ENCODE results near the gene CPN2. TPM values are rescaled to one million over a fixed set of nuclear protein-coding genes. Genes with fewer than 3 reads are reported as not detected.

The CPN2 gene
- total RNA-seq, 4 donors from 2014 or later = not detected

- DNase-seq = peak in 2 of 3 donors; percentile 18 to 23
- TF ChIP-seq POLR2A (IDR thresholded peaks at IDR 0.05) (no peak), CTCF (IDR thresholded peaks at IDR 0.05) (no peak)
- Histone ChIP-seq H3K27ac (no peak overlapping the region), H3K27me3 (no peaks in the 10 kb centered on the region), H3K9me3 (no peaks in the 10 kb centered on the region), H3K36me3 (no peaks in the 10 kb centered on the region), H3K4me3 (no peak overlapping the region), H3K4me1 (no peaks in the 10 kb centered on the region)
These were observed 31.7 kb upstream of the CPN2 start for GRCh38 chr3:194382892-194383223.

- DNase-seq = peak in 2 of 3 donors; percentile 18 to 28
- Histone ChIP-seq H3K27ac (no peak overlapping the region), H3K4me1 (no peaks in the 10 kb centered on the region), H3K4me3 (no peak overlapping the region), H3K27me3 (no peaks in the 10 kb centered on the region), H3K9me3 (no peaks in the 10 kb centered on the region), H3K36me3 (no peaks in the 10 kb centered on the region)
- TF ChIP-seq POLR2A (IDR thresholded peaks at IDR 0.05) (no peak), CTCF (IDR thresholded peaks at IDR 0.05) (no peak)
These were observed 31.2 kb upstream of the CPN2 start for GRCh38 chr3:194382196-194382891.

- TF ChIP-seq CTCF (IDR thresholded peaks at IDR 0.05) = no peak
- no peak for TF ChIP-seq POLR2A (IDR thresholded peaks at IDR 0.05)
- no peak overlapping the region for H3K4me3 ChIP-seq
- no peak overlapping the region for H3K27ac ChIP-seq
- DNase-seq = peak in 2 of 3 donors; percentile 20 to 36
- H3K4me1 ChIP-seq = no peaks in the 10 kb centered on the region
- H3K27me3 ChIP-seq = no peaks in the 10 kb centered on the region
- no peaks in the 10 kb centered on the region for H3K9me3 ChIP-seq
- no peaks in the 10 kb centered on the region for H3K36me3 ChIP-seq
These were observed 30.3 kb upstream of the CPN2 start for GRCh38 chr3:194381460-194381875.

- no peak overlapping the region for H3K27ac ChIP-seq
- no peaks in the 10 kb centered on the region for H3K27me3 ChIP-seq
- no peaks in the 10 kb centered on the region for H3K9me3 ChIP-seq
- peak in 2 of 3 donors; percentile 19 to 26 for DNase-seq
- TF ChIP-seq CTCF (IDR thresholded peaks at IDR 0.05) (no peak), POLR2A (IDR thresholded peaks at IDR 0.05) (no peak)
- no peaks in the 10 kb centered on the region for H3K36me3 ChIP-seq
- H3K4me1 ChIP-seq = no peaks in the 10 kb centered on the region
- no peak overlapping the region for H3K4me3 ChIP-seq
These were observed 29.2 kb upstream of the CPN2 start for GRCh38 chr3:194380326-194380725.

DNA sequence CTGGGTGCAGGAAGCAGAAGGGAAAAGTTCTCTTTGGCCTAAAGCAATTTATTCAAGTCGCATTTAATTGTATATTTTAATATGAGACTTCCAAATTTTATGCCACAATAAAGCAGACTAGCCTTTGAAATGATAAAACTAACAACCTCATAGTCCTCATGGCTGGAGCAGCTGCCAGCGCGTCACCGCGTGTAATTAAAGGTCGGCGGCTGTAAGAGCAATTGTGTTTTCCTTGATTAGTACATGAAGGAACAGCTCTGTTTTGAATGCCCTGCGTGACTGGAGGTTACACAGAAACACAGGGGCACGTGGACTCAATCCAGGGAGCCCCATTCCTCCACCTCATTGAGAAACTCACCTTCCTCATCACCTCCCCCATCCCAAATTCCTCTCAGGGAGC, 28.5 kb upstream of the CPN2 start:
- H3K27ac ChIP-seq = no peak overlapping the region
- no peaks in the 10 kb centered on the region for H3K9me3 ChIP-seq
- no peaks in the 10 kb centered on the region for H3K4me1 ChIP-seq
- peak in 2 of 3 donors; percentile 32 to 48 for DNase-seq
- no peak overlapping the region for H3K4me3 ChIP-seq
- TF ChIP-seq CTCF (IDR thresholded peaks at IDR 0.05) = no peak
- TF ChIP-seq POLR2A (IDR thresholded peaks at IDR 0.05) = no peak
- H3K27me3 ChIP-seq = no peaks in the 10 kb centered on the region
- H3K36me3 ChIP-seq = no peaks in the 10 kb centered on the region
